OCI-LY3 (cell line): Measurements from ENCODE around the gene PCLO.
"Not testable (repeated sequence)": the region's sequence is repeated elsewhere in the genome, so short reads cannot be mapped to it uniquely, and the experiment has no call there.

ENCODE experiments used
- H2AFZ ChIP-seq: fragments of 200-600, 300-600 bp; shearing (Covaris generic); 2 replicates; pipeline ENCODE4 v1.6.0; 2014; ENCODE audit warnings: antibody characterized with exemption, low read depth, low read length
- H3K27ac ChIP-seq: fragments of 200-600, 300-600 bp; sonication (generic); 2 replicates; pipeline ENCODE4 v1.5.1; 2014; ENCODE audit warnings: mild to moderate bottlenecking, low read length, moderate library complexity, mixed read lengths
- H3K27me3 ChIP-seq: fragments of 200-600, 300-600 bp; sonication (generic); 2 replicates; pipeline ENCODE4 v1.6.1; 2014; ENCODE audit warnings: low read depth, low read length, mixed read lengths
- H3K36me3 ChIP-seq: fragments of 200-600, 300-600 bp; sonication (generic); replicated peaks from 2 replicates; pipeline ENCODE3; 2014; ENCODE audit warnings: low read depth, low read length, mixed read lengths
- H3K4me1 ChIP-seq: fragments of 300-600, 200-600 bp; sonication (generic); 2 replicates; pipeline ENCODE4 v1.6.1; 2014; ENCODE audit warnings: low read length, mixed read lengths
- H3K4me2 ChIP-seq: fragments of 200-600, 300-600 bp; sonication (generic); 2 replicates; pipeline ENCODE4 v1.6.1; 2014; ENCODE audit warnings: low read length, mixed read lengths
- H3K4me3 ChIP-seq: fragments of 300-600, 200-600 bp; sonication (generic); 2 replicates; pipeline ENCODE4 v1.5.1; 2014; ENCODE audit warnings: antibody characterized with exemption, mild to moderate bottlenecking, low read length, moderate library complexity
- H3K79me2 ChIP-seq: fragments of 300-600, 200-600 bp; shearing (Covaris generic); 2 replicates; pipeline ENCODE4 v1.6.1; 2014; ENCODE audit warnings: mild to moderate bottlenecking, low read length, mixed read lengths
- H3K9ac ChIP-seq: fragments of 300-600, 200-600 bp; shearing (Covaris generic); 2 replicates; pipeline ENCODE4 v1.6.0; 2014; ENCODE audit warnings: mild to moderate bottlenecking, low read length, moderate library complexity
- H3K9me3 ChIP-seq: fragments of 200-600, 300-600 bp; shearing (Covaris generic); 2 replicates; pipeline ENCODE4 v1.6.1; 2014; ENCODE audit warnings: low read length, mixed read lengths; ENCODE audit not compliant: insufficient read depth
- H4K20me1 ChIP-seq: fragments of 200-600, 300-600 bp; sonication (generic); 2 replicates; pipeline ENCODE4 v1.6.1; 2016; ENCODE audit warnings: low read length, mixed read lengths; ENCODE audit not compliant: insufficient read depth
- EZH2phosphoT487 ChIP-seq: fragments of 200-600 bp; shearing (Covaris generic); IDR thresholded peaks from 2 replicates; pipeline ENCODE4 v1.6.1; 2018; ENCODE audit warnings: antibody characterized with exemption, mixed run types, low read depth
- TF ChIP-seq, protein P1 (sequence below): fragments of 200-600, 300-600 bp; sonication (generic); IDR thresholded peaks from 2 replicates; pipeline ENCODE4 v1.5.1; 2014; ENCODE audit warnings: antibody characterized with exemption, low read length, low read depth

Gene PCLO

DNA sequence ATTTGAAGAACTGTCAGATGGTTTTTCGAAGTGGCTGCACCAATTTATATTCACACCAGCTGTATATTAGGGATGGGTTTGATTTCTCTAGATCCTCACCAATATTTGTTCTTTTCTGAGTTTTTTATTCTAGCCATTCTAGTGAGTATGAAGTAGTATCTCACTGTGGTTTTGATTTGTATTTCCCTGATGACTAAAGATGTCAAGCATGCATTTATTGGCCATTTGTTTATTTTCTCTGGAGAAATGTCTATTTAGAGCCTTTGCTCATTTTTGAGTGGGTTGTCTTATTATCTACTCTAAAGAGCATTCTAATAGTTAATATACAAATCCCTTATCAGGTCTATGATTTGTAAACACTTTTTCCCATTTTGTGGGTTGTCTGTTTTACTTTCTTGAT, 123.9 kb downstream of the PCLO start:
- Histone ChIP-seq H3K4me3 (no peak overlapping the region), H3K27ac (no peak overlapping the region), H3K36me3 (no peaks in the 10 kb centered on the region), H4K20me1 (no peaks in the 10 kb centered on the region), H3K4me1 (no peaks in the 10 kb centered on the region), H2AFZ (no peak overlapping the region), H3K79me2 (no peaks in the 10 kb centered on the region), H3K9me3 (no peaks in the 10 kb centered on the region), H3K27me3 (no peaks in the 10 kb centered on the region), H3K4me2 (no peak overlapping the region), H3K9ac (no peak overlapping the region)
- TF ChIP-seq EZH2phosphoT487, result no peak
- TF ChIP-seq, protein P1, sequence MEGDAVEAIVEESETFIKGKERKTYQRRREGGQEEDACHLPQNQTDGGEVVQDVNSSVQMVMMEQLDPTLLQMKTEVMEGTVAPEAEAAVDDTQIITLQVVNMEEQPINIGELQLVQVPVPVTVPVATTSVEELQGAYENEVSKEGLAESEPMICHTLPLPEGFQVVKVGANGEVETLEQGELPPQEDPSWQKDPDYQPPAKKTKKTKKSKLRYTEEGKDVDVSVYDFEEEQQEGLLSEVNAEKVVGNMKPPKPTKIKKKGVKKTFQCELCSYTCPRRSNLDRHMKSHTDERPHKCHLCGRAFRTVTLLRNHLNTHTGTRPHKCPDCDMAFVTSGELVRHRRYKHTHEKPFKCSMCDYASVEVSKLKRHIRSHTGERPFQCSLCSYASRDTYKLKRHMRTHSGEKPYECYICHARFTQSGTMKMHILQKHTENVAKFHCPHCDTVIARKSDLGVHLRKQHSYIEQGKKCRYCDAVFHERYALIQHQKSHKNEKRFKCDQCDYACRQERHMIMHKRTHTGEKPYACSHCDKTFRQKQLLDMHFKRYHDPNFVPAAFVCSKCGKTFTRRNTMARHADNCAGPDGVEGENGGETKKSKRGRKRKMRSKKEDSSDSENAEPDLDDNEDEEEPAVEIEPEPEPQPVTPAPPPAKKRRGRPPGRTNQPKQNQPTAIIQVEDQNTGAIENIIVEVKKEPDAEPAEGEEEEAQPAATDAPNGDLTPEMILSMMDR, result no peak

DNA sequence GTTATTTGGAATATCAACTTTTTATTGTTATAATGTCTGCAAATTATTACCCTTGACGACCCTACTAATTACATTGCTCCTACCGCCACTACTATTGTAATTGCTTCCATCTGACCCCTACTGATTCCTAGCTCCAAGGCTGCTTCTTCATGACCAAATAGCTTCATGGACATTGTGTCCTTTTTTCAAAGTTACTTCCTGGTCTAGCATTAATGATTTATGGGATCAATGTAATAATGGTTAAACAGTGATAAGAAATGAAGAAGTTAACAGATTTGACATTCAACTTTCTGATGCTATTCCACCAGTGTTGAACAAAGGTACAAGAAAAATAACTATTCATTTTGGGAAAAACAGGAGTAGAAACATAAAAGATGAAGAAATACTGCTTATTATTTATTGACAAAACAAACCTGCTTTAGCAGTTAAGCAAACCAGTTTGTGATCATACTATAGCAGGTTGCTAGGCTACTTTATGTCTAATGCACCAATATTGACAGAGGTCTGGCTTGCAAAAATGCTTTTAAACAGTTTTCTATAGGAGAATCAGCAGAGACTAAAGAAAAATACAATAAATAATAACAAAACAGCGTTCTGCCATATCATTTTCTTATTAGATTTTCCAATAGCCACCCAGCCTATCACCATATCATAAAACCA, 125.8 kb downstream of the PCLO start:
- Histone ChIP-seq H3K27me3 (no peaks in the 10 kb centered on the region), H2AFZ (no peak overlapping the region), H3K9me3 (no peaks in the 10 kb centered on the region), H3K4me3 (no peak overlapping the region), H4K20me1 (no peaks in the 10 kb centered on the region), H3K36me3 (no peaks in the 10 kb centered on the region), H3K27ac (no peak overlapping the region), H3K79me2 (no peaks in the 10 kb centered on the region), H3K4me2 (no peak overlapping the region), H3K4me1 (no peaks in the 10 kb centered on the region), H3K9ac (no peak overlapping the region)
- no peak for TF ChIP-seq EZH2phosphoT487
- TF ChIP-seq, protein P1, result no peak

DNA sequence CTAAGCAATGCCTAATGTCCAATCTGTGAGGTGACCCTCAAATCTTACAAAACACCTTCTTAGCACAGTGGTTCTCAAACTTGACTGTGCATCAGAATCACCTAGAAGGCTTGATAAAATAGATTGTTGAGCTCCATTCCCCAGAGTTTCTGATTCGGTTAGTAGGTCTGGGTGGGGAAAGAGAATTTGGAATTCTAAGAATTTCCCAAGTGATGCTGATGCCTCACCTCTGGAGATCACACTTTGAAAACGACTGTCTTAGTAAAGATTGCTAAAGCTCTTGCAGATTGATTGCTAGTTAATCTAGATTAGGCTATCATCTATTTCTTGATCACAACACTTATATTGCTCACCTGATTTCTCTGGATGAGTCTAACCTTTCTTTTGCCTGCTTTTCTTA, 126.6 kb downstream of the PCLO start:
- no peaks in the 10 kb centered on the region for H3K27me3 ChIP-seq
- no peak overlapping the region for H3K27ac ChIP-seq
- no peak overlapping the region for H3K4me2 ChIP-seq
- no peaks in the 10 kb centered on the region for H3K4me1 ChIP-seq
- TF ChIP-seq, protein P1, result no peak
- TF ChIP-seq EZH2phosphoT487, result no peak
- H3K4me3 ChIP-seq, result no peak overlapping the region
- no peak overlapping the region for H2AFZ ChIP-seq
- no peaks in the 10 kb centered on the region for H4K20me1 ChIP-seq
- no peaks in the 10 kb centered on the region for H3K36me3 ChIP-seq
- no peaks in the 10 kb centered on the region for H3K79me2 ChIP-seq
- H3K9me3 ChIP-seq, result no peaks in the 10 kb centered on the region
- no peak overlapping the region for H3K9ac ChIP-seq

DNA sequence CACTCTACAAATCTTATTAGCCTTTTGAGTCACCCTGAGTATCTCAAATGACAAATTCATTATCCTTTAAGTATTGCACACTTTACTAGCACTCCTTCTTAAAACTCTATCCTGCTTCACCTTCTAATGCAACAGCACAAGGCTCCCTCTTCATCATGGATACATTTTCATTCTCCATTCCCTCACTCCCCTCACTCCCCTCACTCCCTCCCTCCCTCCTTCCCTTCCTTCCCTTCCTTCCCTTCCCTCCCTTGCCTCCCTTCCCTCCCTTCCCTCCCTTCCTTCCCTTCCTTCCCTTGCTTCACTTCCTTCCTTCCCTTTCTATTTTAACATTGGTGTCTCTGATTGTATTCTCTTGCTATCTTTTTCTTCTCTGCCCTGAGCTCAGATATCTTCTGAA, 130.5 kb downstream of the PCLO start:
- Histone ChIP-seq H4K20me1 (no peaks in the 10 kb centered on the region), H3K4me3 (no peak overlapping the region), H3K9ac (no peak overlapping the region), H3K4me2 (no peak overlapping the region), H3K36me3 (no peaks in the 10 kb centered on the region), H3K9me3 (no peaks in the 10 kb centered on the region), H3K4me1 (no peaks in the 10 kb centered on the region), H3K27ac (no peak overlapping the region), H3K27me3 (no peaks in the 10 kb centered on the region), H2AFZ (no peak overlapping the region), H3K79me2 (no peaks in the 10 kb centered on the region)
- no peak for TF ChIP-seq EZH2phosphoT487
- TF ChIP-seq, protein P1, result no peak

DNA sequence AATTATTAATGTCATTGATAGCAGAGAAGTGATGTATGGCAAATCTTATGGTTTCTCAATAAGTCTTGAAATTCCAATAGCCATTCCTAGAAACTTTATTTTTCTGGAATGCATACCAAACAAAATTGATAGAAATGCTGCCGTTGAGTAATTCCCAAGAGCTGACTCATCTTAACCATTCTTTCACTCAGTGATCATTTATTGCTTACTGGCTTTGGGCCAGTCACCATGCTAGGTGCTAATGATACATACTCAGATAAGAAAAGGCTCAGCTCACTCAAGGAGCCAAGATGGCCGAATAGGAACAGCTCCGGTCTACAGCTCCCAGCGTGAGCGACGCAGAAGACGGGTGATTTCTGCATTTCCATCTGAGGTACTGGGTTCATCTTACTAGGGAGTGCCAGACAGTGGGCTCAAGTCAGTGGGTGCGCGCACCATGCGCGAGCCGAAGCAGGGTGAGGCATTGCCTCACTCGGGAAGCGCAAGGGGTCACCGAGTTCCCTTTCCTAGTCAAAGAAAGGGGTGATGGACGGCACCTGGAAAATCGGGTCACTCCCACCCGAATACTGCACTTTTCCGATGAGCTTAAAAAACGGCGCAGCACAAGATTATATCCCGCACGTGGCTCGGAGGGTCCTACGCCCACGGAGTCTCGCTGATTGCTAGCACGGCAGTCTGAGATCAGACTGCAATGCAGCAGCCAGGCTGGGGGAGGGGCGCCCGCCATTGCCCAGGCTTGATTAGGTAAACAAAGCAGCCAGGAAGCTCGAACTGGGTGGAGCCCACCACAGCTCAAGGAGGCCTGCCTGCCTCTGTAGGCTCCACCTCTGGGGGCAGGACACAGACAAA, 138.6 kb downstream of the PCLO start:
- not testable (repeated sequence) for H3K9ac ChIP-seq, H3K27ac ChIP-seq, H3K9me3 ChIP-seq, H4K20me1 ChIP-seq, H3K4me1 ChIP-seq, H3K4me2 ChIP-seq, H3K27me3 ChIP-seq, H3K79me2 ChIP-seq, H3K4me3 ChIP-seq, H2AFZ ChIP-seq, H3K36me3 ChIP-seq
